Endothelial cell of umbilical vein (primary cell): ENCODE measurements around the gene CXCR5. TPM values are rescaled to one million over a fixed set of nuclear protein-coding genes. Genes with fewer than 3 reads are reported as not detected.

Experiments used
- BruUV-seq: library from RNA; stranded (reverse); fragments of 400-500 nt; replicated peaks from 2 replicates; lab custom pipeline; 2021; lab: Mats Ljungman, UMichigan
- CTCF ChIA-PET: fragments of 300-600, 350-600 bp; sonication (Branson Sonifier 250); formaldehyde crosslinking; loops from one replicate; lab custom pipeline; 2021; ENCODE audit warnings: antibody characterized with exemption, inconsistent platforms; lab: Charles Lee
- POLR2A ChIA-PET: fragments of 300-600, 350-600 bp; sonication (Branson Sonifier 250); formaldehyde crosslinking; loops from one replicate; lab custom pipeline; 2021; ENCODE audit warnings: antibody characterized with exemption, inconsistent platforms; lab: Charles Lee
- DNase-seq: peaks from one replicate; pipeline ENCODE4 v3.0.0-alpha.2; 2011; ENCODE audit warnings: low read depth, low spot score
- FAIRE-seq: peaks from 2 replicates; lab custom pipeline; 2011; peaks lifted over from hg19 to GRCh38; lab: Jason Lieb, UNC
- H2AFZ ChIP-seq: 2 replicates; pipeline ENCODE4 v1.6.0; 2012; ENCODE audit warnings: low read depth, low read length, control low read depth, inconsistent platforms
- H3K27ac ChIP-seq: 2 replicates; pipeline ENCODE4 v1.5.1; 2011; ENCODE audit warnings: low read depth, mild to moderate bottlenecking, control low read depth, low read length, moderate library complexity; ENCODE audit not compliant: insufficient read depth
- H3K27me3 ChIP-seq, 2 experiments: 2 replicates each; pipeline versions ENCODE4 v1.6.0 to v1.6.1; 2011; ENCODE audit warnings: low read length in 2 of 2, mixed read lengths in 1 of 2; ENCODE audit not compliant: control insufficient read depth in 2 of 2, insufficient read depth in 2 of 2
- H3K36me3 ChIP-seq, 2 experiments: 2 replicates in 1 of 2; 3 replicates in 1 of 2; pipeline ENCODE4 v1.5.1; 2011; ENCODE audit warnings: low read length in 2 of 2, mild to moderate bottlenecking in 1 of 2, moderate library complexity in 1 of 2; ENCODE audit not compliant: control insufficient read depth in 2 of 2, insufficient read depth in 2 of 2; ENCODE audit errors: extremely low read depth in 1 of 2
- H3K4me1 ChIP-seq: 3 replicates; pipeline ENCODE4 v1.5.1; 2011; ENCODE audit warnings: mild to moderate bottlenecking, low read length; ENCODE audit not compliant: control insufficient read depth, insufficient read depth; ENCODE audit errors: extremely low read depth
- H3K4me2 ChIP-seq: 2 replicates; pipeline ENCODE4 v1.6.1; 2011; ENCODE audit warnings: low read length, control low read depth, mixed read lengths; ENCODE audit not compliant: insufficient read depth
- H3K4me3 ChIP-seq, 3 experiments: fragments of 200-600 bp in 1 of 3; sonication (generic), shearing (Covaris generic) in 1 of 3; replicated peaks in 1 of 3; 2 replicates each; pipeline ENCODE4 v1.5.1; 2011 to 2016; ENCODE audit warnings: control low read depth in 3 of 3, low read length in 3 of 3, mild to moderate bottlenecking in 2 of 3, inconsistent platforms in 1 of 3, low read depth in 1 of 3, moderate library complexity in 1 of 3; ENCODE audit not compliant: insufficient read depth in 1 of 3
- H3K79me2 ChIP-seq: 2 replicates; pipeline ENCODE4 v1.6.0; 2012; ENCODE audit warnings: low read length, inconsistent platforms; ENCODE audit not compliant: control insufficient read depth, insufficient read depth
- H3K9ac ChIP-seq: replicated peaks from 2 replicates; pipeline ENCODE3; 2011; ENCODE audit warnings: low read length, control low read depth; ENCODE audit not compliant: insufficient read depth; ENCODE audit errors: extremely low read depth
- H3K9me1 ChIP-seq: replicated peaks from 3 replicates; pipeline ENCODE4 v1.6.0; 2011; ENCODE audit warnings: mild to moderate bottlenecking, low read length; ENCODE audit not compliant: control insufficient read depth, insufficient read depth; ENCODE audit errors: extremely low read depth
- H3K9me3 ChIP-seq: replicated peaks from 2 replicates; pipeline ENCODE4 v1.5.1; 2012; ENCODE audit warnings: low read length, inconsistent platforms; ENCODE audit not compliant: control insufficient read depth, insufficient read depth
- H4K20me1 ChIP-seq: replicated peaks from 2 replicates; pipeline ENCODE3; 2011; ENCODE audit warnings: mild to moderate bottlenecking, low read length; ENCODE audit not compliant: control insufficient read depth, insufficient read depth; ENCODE audit errors: extremely low read depth
- EZH2 ChIP-seq: IDR thresholded peaks from 2 replicates; pipeline ENCODE4 v1.6.1; 2012; ENCODE audit warnings: borderline replicate concordance, low read depth, mild to moderate bottlenecking, moderate library complexity, low read length, inconsistent platforms; ENCODE audit not compliant: severe bottlenecking
- FOS ChIP-seq: IDR thresholded peaks from 2 replicates; pipeline ENCODE4 v1.6.1; 2011; ENCODE audit warnings: mild to moderate bottlenecking, low read length, moderate library complexity, borderline replicate concordance; ENCODE audit not compliant: insufficient read depth
- GATA2 ChIP-seq: IDR thresholded peaks from 2 replicates; pipeline ENCODE4 v1.7.0; 2011; ENCODE audit warnings: low read depth, mild to moderate bottlenecking, moderate library complexity, mixed read lengths, low read length; ENCODE audit not compliant: insufficient read length, insufficient read depth
- JUN ChIP-seq: IDR thresholded peaks from 2 replicates; pipeline ENCODE4 v1.6.1; 2011; ENCODE audit warnings: borderline replicate concordance, low read depth; ENCODE audit not compliant: insufficient read length, insufficient read depth
- MYC ChIP-seq: IDR thresholded peaks from one replicate; pipeline ENCODE4 v1.6.1; 2011; ENCODE audit warnings: mild to moderate bottlenecking, low read depth, low read length
- POLR2A ChIP-seq: IDR thresholded peaks from 2 replicates; pipeline ENCODE4 v1.6.1; 2012; ENCODE audit warnings: low read depth, mild to moderate bottlenecking, control low read depth, low read length
- POLR2AphosphoS5 ChIP-seq: IDR thresholded peaks from 2 replicates; pipeline ENCODE4 v1.6.1; 2012; ENCODE audit warnings: low read depth, mild to moderate bottlenecking, control low read depth, low read length, moderate library complexity; ENCODE audit not compliant: insufficient read depth
- dilution Hi-C: fragments of 300-500 bp; cut with MboI; formaldehyde crosslinking; loops from one replicate; pipeline ENCODE4 v1.15.0; 2019; ENCODE audit warnings: low sequenced_read_pairs; ENCODE audit not compliant: extremely low pct_ligation_motif_present
- intact Hi-C: fragments of 100-400 bp; cut with micrococcal nuclease; formaldehyde crosslinking; loops from one replicate; pipeline ENCODE4 v1.10.0; 2022
- polyA plus RNA-seq, 4 experiments: library from polyadenylated mRNA; depleted of rRNA in 3 of 4; stranded (reverse) in 3 of 4; unstranded in 1 of 4; fragments of >200 nt; gene quantifications; 2 replicates each; pipeline versions ENCODE4 v1.2.1 to v1.2.3, GENCODE V29; 2011 to 2012; ENCODE audit warnings: missing spikeins in 1 of 4
- total RNA-seq: library from RNA; stranded (reverse); gene quantifications from 2 replicates; pipeline ENCODE4 v1.2.3, GENCODE V29; 2021
- TF ChIP-seq, protein P1 (sequence below), 2 donors: IDR thresholded peaks; 1 replicate in 1 of 2; 2 replicates in 1 of 2; pipeline ENCODE4 v1.5.1; 2011; ENCODE audit warnings: low read length in 2 of 2, mild to moderate bottlenecking in 2 of 2, moderate library complexity in 2 of 2, control low read depth in 1 of 2, inconsistent platforms in 1 of 2, low read depth in 1 of 2; ENCODE audit not compliant: insufficient read depth in 1 of 2; ENCODE audit errors: extremely low read depth in 1 of 2
- TF ChIP-seq, protein P2 (sequence below): IDR thresholded peaks from 2 replicates; pipeline ENCODE4 v1.6.1; 2011; ENCODE audit not compliant: insufficient read depth, insufficient read length

CXCR5 gene
- total and polyA plus RNA-seq, 2 donors (not counting 3 experiments of a cell fraction or from before 2014, with no cell fraction given) = not detected

DNA sequence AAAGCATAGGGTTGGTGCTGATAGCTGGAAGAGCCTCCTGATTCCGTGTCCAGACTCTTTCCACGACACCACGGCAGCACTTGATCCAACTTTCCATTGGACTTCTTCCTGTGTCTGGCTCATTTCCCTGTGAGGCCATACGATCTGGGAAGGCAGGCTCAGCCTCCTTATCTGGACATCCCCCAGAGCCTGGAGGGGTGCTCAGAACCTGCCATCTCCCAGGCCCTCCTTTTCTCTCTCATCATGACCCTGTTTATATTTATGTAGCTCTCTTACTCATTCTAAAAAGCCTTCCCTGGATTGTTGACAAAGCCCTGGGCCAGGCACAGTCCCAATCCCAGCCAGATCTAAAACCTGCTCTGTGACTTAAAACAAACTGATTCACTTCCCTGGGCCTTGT is 49.8 kb downstream of the CXCR5 start:
- H3K9me1 ChIP-seq = no peaks in the 10 kb centered on the region
- CTCF ChIA-PET = interaction anchor here (1.3 to 1.6 kb wide), 3 partner anchors 27 to 244 kb away, joined by 3 to 6 read pairs (median 3); no protein-coding TSS in a partner anchor
- TF ChIP-seq MYC (no peak), GATA2 (no peak), JUN (no peak), EZH2 (no peak), POLR2A (no peak), FOS (no peak), POLR2AphosphoS5 (no peak)
- TF ChIP-seq, protein P1, sequence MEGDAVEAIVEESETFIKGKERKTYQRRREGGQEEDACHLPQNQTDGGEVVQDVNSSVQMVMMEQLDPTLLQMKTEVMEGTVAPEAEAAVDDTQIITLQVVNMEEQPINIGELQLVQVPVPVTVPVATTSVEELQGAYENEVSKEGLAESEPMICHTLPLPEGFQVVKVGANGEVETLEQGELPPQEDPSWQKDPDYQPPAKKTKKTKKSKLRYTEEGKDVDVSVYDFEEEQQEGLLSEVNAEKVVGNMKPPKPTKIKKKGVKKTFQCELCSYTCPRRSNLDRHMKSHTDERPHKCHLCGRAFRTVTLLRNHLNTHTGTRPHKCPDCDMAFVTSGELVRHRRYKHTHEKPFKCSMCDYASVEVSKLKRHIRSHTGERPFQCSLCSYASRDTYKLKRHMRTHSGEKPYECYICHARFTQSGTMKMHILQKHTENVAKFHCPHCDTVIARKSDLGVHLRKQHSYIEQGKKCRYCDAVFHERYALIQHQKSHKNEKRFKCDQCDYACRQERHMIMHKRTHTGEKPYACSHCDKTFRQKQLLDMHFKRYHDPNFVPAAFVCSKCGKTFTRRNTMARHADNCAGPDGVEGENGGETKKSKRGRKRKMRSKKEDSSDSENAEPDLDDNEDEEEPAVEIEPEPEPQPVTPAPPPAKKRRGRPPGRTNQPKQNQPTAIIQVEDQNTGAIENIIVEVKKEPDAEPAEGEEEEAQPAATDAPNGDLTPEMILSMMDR (IDR thresholded peaks at IDR 0.05; ENCODE audit: extremely low read depth in 1 of 2, insufficient read depth in 1 of 2, low read depth in 1 of 2, low read length in 2 of 2) = no peak
- TF ChIP-seq, protein P2, sequence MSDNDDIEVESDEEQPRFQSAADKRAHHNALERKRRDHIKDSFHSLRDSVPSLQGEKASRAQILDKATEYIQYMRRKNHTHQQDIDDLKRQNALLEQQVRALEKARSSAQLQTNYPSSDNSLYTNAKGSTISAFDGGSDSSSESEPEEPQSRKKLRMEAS = no peak
- H3K9me3 ChIP-seq = no peaks in the 10 kb centered on the region
- H3K4me1 ChIP-seq = peaks cover 8% of the 10 kb centered on the region
- dilution Hi-C loops = no loop called here
- POLR2A ChIA-PET = no interaction called here
- H3K4me2 ChIP-seq = no peak overlapping the region
- DNase-seq = peak; percentile 44
- intact Hi-C loops = no loop called here
- H3K79me2 ChIP-seq = no peaks in the 10 kb centered on the region
- no peaks in the 10 kb centered on the region for H4K20me1 ChIP-seq
- no peak overlapping the region for H3K4me3 ChIP-seq
- H3K9ac ChIP-seq = no peak overlapping the region
- H3K36me3 ChIP-seq = no peaks in the 10 kb centered on the region
- no TSS peak for BruUV-seq
- peak overlapping the region; percentile 71 for H2AFZ ChIP-seq
- no peak for FAIRE-seq
- H3K27me3 ChIP-seq = peaks cover 0 to 2% of the 10 kb centered on the region in 2 experiments
- no peak overlapping the region for H3K27ac ChIP-seq
